Smooth muscle cell of the umbilical artery (primary cell): Measurements from ENCODE around the gene KLHDC1. TPM values are rescaled to one million over a fixed set of nuclear protein-coding genes. Genes with fewer than 3 reads are reported as not detected.

Experiments
- total RNA-seq: library from RNA; depleted of rRNA; stranded (reverse); fragments of >200 nt; gene quantifications from 2 replicates; pipeline ENCODE4 v1.2.3, GENCODE V29; 2014

KLHDC1 gene
- total RNA-seq = 2.0 and 3.6 TPM in 2 replicates

GRCh38 chr14:49692811-49693734, at the start of gene KLHDC1:
Gene KLHDC1, plus strand, starts transcription at chr14:49693120. Its CDS starts 75 bp downstream, at chr14:49693195.

DNA sequence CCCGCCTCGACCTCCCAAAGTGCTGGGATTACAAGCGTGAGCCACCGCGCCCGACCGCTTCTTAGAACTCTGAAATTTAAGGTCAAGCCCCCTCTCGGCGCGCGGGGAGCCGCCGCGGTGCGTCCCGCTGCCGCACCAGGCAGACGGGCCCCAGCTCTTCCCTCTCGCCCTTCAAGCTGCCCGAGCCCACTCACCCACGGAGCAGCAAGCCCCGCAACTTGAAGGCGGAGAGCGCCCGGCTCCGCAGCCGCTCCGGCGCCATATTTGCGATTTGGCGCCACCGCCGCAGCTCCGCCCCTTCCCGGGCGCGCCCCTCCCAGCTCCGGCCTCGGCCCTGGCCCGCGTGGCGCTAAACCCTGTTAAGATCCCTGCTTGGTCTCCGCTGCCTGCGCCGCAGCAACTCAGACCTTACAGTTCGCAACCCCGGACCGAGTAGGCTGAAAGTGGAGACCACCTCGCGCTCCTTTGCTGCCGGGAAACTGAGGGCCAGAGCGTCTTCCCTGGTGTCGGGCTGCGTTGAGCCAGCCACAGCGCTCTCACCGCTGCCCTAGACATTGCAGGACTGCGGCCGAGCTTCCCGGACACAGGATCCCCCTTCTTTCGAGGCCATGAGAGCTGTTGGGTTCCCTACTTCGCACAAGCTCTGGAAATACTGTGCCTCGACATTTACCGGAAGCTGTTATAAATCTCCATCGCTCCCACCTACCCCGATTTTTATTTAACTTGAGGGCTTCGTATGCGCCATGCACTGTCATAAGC, 4.8 kb upstream of the KLHDC1 start, which contains the start of gene POLE2:
Gene POLE2 (minus strand): TSS at position 273 of the 759 bp plus-strand sequence. CDS start 11 bp downstream, at position 262.

DNA sequence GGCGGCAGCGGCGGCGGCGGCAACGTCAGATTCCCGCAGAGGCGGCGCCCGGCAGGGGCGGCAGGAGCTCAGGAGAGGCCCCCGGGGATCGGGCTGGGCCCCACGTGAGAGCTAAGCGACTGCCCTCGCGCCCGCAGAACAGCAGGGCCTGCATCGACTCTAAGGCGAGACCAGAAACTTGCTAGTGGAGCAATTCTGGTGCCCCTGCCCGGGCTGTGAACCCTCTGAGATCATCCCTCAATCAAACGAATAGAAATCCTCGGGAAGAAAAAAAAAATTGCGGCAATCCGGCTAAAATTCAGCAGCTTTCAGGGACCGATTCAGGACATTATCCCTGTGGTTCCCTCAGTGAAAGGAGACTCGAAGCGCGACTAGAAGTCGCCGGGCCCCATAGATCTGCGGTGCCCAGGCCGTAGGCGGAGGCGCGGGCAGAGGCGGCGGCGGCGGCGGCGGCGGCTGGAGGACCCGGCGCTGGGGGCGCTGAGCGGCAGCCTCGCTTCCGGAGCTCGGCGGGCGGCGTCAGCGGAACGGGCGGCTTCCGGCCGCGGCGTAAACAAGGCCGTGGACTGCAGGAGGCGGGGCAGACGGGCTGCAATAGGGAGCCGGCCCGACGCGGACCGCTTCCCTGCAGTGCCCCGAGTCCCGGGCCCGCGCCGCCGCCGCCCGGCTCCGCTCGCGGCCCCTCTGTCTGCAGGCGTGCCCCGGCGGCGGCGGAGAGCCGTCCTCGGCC, 74.8 kb downstream of the KLHDC1 start, which contains the start of gene KLHDC2:
Gene KLHDC2 (plus strand): TSS at position 583 of the 730 bp plus-strand sequence. CDS start 316 bp downstream, outside the sequence.

Other genes with a start within 250 kb of the KLHDC1 start
- 452 and 2,106 TPM in 2 replicates for gene RPS29, start 106.7 kb upstream of the KLHDC1 start, total RNA-seq
- 9.5 and 13.4 TPM in 2 replicates for gene LRR1, start 94.2 kb upstream of the KLHDC1 start, total RNA-seq
- 187 and 212 TPM in 2 replicates for gene RPL36AL, start 72.5 kb upstream of the KLHDC1 start, total RNA-seq
- gene MGAT2, start 72.3 kb upstream of the KLHDC1 start, total RNA-seq = 101 and 102 TPM in 2 replicates
- 7.1 and 10.4 TPM in 2 replicates for gene DNAAF2, start 57.9 kb upstream of the KLHDC1 start, total RNA-seq
- 2.4 and 7.8 TPM in 2 replicates for gene POLE2, start 4.9 kb upstream of the KLHDC1 start, total RNA-seq
- gene KLHDC2, start 75.0 kb downstream of the KLHDC1 start, total RNA-seq = 49.5 and 76.0 TPM in 2 replicates
- gene NEMF, start 159.7 kb downstream of the KLHDC1 start, total RNA-seq = 67.4 and 86.0 TPM in 2 replicates
- gene ARF6, start 200.0 kb downstream of the KLHDC1 start, total RNA-seq = 37.7 and 57.7 TPM in 2 replicates